Astrocyte of the spinal cord (primary cell): Measurements from ENCODE around the gene ZBTB37.

Source experiments
- DNase-seq: peaks from one replicate; pipeline ENCODE4 v3.0.0; 2011; ENCODE audit warnings: low read depth, low spot score
- H3K4me3 ChIP-seq: 2 replicates; pipeline ENCODE4 v1.5.1; 2011; ENCODE audit warnings: low read depth, mild to moderate bottlenecking, low read length, moderate library complexity
- in situ Hi-C: cut with HindIII; loops from 2 replicates; pipeline ENCODE4 v1.10.0; 2017; ENCODE audit warnings: low sequenced_read_pairs
- TF ChIP-seq, protein P1 (sequence below): IDR thresholded peaks from 2 replicates; pipeline ENCODE4 v1.5.1; 2012; ENCODE audit warnings: low read depth, mild to moderate bottlenecking, low read length, inconsistent platforms

ZBTB37 gene

DNA sequence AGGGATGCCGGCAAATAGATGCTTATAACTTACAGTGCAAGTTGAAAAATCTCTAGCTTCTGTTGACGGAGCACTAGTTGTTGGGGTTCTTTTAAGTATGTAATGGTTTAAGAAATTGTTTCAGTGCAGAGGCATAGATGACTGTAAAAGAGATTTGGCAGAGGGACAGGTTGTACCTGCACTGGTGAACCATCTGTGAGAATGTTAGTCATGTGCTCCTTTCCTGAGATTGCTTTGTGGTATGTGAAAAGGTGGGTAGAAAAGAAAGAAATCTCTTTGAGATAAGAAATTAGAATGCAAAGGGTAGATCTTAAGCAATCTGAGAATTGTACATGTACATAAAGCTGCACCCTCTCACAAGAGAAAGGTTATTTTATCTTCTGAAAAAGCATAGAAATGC, 19.4 kb downstream of the ZBTB37 start:
- in situ Hi-C loops = no loop called here
- DNase-seq = no peak
- H3K4me3 ChIP-seq = no peak overlapping the region
- TF ChIP-seq, protein P1, sequence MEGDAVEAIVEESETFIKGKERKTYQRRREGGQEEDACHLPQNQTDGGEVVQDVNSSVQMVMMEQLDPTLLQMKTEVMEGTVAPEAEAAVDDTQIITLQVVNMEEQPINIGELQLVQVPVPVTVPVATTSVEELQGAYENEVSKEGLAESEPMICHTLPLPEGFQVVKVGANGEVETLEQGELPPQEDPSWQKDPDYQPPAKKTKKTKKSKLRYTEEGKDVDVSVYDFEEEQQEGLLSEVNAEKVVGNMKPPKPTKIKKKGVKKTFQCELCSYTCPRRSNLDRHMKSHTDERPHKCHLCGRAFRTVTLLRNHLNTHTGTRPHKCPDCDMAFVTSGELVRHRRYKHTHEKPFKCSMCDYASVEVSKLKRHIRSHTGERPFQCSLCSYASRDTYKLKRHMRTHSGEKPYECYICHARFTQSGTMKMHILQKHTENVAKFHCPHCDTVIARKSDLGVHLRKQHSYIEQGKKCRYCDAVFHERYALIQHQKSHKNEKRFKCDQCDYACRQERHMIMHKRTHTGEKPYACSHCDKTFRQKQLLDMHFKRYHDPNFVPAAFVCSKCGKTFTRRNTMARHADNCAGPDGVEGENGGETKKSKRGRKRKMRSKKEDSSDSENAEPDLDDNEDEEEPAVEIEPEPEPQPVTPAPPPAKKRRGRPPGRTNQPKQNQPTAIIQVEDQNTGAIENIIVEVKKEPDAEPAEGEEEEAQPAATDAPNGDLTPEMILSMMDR = no peak

DNA sequence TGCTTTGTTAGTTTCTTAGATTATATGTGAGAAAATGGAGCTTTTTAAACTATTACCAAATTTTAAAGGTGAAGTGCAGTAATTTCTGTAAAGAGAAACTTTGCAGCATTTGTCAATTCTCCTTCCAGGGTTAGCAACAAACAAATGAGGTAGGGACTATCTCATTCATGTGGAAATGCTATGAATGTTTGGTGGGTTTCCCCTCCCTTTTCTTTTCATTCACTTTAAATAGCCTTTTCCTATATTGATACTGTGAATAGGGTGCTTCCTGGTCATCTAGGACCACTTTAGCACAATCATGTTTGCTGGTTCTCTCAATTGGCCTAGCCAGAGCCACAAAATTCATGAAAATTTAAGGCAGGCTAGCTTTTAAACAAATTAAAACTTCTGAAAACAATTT, 20.6 kb downstream of the ZBTB37 start:
- no peak overlapping the region for H3K4me3 ChIP-seq
- DNase-seq = no peak
- TF ChIP-seq, protein P1 = no peak
- in situ Hi-C loops = no loop called here

DNA sequence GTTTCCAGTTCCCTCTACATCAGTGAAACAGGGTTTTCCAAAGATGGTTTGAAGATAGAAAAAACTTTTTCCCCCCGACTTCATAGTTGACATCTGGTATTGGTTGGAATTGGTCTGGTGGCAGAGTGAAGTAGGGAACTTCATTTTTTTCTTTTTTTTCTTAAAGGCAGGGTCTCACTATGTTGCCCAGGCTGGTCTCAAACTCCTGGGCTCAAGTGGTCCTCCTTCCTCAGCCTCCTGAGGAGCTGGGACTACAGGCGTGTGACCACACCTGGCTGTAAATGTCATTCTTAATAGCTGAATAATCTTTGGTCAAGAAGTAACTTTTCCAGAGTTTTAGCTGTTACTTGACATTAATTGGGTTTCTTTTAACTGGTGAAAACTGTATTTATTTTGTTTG, 21.7 kb downstream of the ZBTB37 start:
- H3K4me3 ChIP-seq = no peak overlapping the region
- TF ChIP-seq, protein P1 = no peak
- DNase-seq = no peak
- in situ Hi-C loops = no loop called here

DNA sequence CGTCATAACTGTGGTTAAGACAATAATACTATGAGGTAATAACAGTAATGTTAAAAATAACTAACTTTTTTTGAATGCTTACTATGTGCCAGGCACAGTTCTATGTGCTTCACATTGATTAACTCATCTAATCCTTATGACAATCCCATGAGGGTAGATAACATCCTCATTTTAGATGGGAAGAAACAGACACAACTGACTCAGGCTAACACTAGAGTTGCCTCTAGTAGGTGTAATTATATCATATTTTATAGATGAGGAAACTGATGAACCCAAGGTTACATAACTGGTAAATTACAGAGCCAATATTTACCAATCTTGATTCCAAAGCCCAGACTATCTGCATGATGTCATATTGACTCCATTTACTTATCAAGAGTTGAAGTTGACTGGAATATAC, 25.4 kb downstream of the ZBTB37 start:
- no peak overlapping the region for H3K4me3 ChIP-seq
- in situ Hi-C loops = no loop called here
- DNase-seq = no peak
- TF ChIP-seq, protein P1 = no peak

DNA sequence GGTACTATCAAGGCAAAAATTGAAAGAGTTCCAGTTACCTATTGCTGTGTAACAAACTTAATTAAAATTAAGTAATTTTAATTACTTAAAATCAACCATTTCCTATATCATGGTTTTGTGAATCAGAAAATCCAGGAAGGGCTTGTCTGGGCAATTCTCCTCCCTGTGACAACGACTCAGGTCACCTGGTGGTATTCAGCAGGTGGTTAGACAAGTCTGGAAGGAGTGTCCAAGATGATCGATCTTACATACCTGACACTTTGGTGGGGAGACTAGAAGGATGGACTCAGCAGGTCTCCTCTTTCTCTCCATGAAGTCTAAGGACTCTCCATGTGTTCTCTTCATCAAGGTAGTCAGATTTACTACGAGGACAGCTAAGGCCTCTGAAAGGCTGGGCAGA, 26.0 kb downstream of the ZBTB37 start:
- TF ChIP-seq, protein P1 = no peak
- DNase-seq = no peak
- no peak overlapping the region for H3K4me3 ChIP-seq
- in situ Hi-C loops = no loop called here

DNA sequence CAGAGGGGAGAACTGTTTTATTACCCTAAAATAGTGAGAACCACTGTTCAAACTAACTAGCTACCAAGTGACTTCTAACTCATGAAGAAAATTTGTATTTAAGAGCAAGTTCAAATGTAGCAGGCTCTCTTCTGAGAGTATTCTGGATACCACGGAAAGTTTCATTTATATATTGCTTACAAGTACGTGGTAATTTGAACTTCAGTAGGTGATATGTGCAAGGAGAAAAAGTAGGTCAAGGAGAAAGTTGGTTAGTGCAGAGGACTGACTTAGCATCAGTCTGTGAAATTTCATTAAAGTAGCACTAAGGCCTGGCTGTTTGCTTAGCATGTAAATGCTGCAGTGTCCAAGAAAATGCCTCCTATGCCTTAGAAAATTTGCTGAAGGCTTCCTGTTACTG, 32.2 kb downstream of the ZBTB37 start:
- in situ Hi-C loops = no loop called here
- no peak overlapping the region for H3K4me3 ChIP-seq
- DNase-seq = no peak
- TF ChIP-seq, protein P1 = no peak

DNA sequence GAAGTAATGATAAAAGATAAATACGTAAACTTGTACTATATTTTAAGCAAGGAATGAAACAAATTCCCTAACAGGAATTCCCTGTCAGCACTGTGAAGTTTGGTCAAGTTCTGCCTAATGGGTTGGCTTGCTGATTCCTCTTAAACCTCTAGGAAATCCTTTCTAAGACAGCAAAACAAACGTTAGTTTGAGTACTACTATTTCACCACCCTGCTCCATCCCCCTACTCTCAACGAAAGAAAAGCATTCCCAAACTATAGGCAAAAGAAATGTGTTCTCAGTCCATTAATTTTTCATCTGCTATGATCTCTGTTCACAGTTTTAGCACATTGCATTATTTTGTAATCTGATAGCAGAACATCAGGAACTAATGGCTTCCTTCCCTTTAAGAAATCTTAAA, 32.8 kb downstream of the ZBTB37 start:
- no peak overlapping the region for H3K4me3 ChIP-seq
- TF ChIP-seq, protein P1 = no peak
- in situ Hi-C loops = no loop called here
- no peak for DNase-seq
